Measurements from ENCODE around the gene PTCD3.
A peak's percentile ranks its signal among the peaks of the same experiment; 100 is the strongest.

PTCD3 gene

DNA sequence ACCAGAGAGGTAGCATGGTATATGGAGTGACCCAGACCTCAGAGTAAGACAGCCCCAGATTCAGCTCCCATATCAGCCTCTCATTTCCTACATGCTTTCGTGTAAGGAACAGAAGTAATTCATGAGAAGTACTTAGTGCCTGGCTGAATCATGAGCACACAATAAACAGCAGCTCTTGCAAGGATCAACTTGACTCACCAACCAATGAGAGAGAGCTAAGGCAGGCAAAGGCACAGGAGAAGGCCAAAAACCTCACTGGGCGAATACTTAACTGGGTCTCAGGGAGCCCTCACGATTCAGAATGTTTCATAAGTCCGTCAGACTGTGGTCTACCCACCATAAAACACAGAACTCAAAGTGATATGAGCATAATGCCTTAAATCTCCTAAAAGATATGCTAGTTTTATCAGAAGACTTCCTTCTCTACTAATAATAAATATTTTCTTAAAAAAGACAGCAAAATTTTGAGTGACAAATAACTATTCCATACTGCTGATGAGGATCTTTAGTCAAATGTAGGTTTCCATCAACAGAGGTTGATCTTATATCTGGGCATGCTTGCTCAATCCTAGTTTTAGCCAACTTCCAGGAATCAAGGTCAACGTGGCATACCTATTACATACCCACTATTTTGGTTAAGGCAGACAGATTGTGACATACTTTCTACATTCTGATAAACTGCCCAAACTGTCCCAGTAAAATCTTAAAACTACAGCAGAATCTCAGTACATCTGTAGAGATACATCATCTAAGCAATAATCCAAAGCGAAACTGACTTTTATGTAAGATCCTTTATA, 54.3 kb downstream of the PTCD3 start:
- TF ChIP-seq, protein P1, sequence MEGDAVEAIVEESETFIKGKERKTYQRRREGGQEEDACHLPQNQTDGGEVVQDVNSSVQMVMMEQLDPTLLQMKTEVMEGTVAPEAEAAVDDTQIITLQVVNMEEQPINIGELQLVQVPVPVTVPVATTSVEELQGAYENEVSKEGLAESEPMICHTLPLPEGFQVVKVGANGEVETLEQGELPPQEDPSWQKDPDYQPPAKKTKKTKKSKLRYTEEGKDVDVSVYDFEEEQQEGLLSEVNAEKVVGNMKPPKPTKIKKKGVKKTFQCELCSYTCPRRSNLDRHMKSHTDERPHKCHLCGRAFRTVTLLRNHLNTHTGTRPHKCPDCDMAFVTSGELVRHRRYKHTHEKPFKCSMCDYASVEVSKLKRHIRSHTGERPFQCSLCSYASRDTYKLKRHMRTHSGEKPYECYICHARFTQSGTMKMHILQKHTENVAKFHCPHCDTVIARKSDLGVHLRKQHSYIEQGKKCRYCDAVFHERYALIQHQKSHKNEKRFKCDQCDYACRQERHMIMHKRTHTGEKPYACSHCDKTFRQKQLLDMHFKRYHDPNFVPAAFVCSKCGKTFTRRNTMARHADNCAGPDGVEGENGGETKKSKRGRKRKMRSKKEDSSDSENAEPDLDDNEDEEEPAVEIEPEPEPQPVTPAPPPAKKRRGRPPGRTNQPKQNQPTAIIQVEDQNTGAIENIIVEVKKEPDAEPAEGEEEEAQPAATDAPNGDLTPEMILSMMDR (conservative IDR thresholded peaks at IDR 0.05; ENCODE audit: low read length) = no peak
- DNase-seq (ENCODE audit: low read depth) = peak; percentile 18
- no peak overlapping the region for H3K4me3 ChIP-seq (ENCODE audit: low read length)

DNA sequence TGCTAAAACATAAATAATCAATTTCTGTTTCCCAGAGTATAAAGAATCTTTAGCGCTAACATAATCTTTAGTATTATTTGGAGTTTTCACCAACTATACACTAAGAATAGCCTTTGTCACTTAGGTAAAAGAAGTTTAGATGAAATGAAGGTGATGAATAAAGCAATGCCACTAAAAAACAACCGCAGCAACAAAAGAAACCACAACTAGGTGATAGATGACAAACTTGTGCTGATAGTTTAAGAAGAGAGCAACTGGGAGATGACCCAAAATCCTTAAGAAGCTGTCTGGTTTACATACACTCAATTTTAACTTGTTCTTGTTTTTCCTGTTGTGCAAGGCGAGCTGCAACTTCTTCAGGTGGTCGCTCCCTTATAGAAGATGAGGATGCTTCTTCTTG, 64.4 kb downstream of the PTCD3 start:
- no peak overlapping the region for H3K4me3 ChIP-seq (ENCODE audit: low read length)
- DNase-seq (ENCODE audit: low read depth) = no peak
- TF ChIP-seq, protein P1 (conservative IDR thresholded peaks at IDR 0.05; ENCODE audit: low read length) = no peak

DNA sequence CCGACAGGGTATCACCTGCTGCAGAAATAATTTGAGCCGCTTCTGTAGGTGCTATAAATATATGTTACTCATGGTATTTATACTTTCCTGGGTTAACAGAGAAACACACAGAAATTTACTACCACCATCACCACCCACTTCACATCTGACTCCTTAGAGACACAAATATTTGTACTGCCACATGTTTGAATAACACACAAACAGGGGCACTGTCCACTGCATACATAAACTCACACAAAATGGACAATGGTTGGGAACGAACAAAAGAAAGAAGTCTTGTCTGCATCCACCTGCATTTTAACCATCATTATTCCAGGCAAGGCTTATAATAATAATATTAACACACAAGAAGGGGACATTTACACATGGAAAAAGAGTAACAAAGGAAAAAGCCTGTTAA, 65.3 kb downstream of the PTCD3 start:
- H3K4me3 ChIP-seq (ENCODE audit: low read length) = no peak overlapping the region
- TF ChIP-seq, protein P1 (conservative IDR thresholded peaks at IDR 0.05; ENCODE audit: low read length) = no peak
- DNase-seq (ENCODE audit: low read depth) = no peak

DNA sequence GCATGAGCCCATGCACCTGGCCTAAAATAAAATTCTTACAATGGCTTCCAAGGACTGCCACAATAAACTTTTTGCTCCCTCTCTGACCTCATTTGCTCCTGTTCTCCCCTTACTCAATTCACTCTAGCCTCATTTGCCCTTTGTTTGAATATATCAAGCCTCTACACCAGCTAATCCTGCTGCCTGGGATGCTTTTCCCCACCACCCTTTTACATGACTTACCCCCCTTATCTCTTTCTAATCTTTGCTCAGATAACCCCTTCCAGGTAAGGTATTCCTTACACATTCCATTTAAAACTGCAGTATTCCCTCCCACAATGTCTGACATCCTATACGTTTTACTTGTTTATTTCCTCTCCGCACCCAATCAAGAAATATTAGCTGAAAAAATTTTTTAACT, 66.6 kb downstream of the PTCD3 start:
- no peak overlapping the region for H3K4me3 ChIP-seq (ENCODE audit: low read length)
- DNase-seq (ENCODE audit: low read depth) = no peak
- TF ChIP-seq, protein P1 (conservative IDR thresholded peaks at IDR 0.05; ENCODE audit: low read length) = no peak

DNA sequence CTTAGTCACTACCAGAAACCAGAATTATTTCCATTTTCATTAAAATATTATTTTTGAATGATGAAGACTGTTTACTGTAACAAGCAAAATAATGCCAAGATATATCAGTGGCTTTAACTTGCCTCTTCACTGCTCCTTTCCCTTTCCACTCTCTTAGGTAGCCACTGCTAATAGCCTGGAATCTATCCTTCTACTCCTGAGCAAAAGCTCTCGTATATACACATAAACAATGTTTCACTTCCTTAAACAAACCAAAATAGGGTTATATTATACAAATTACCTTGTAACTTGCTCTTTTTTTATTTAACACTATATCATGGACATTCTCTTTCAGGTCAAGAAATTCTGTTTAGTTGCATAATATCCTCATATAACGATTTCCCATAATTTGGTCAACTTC, 68.4 kb downstream of the PTCD3 start:
- TF ChIP-seq, protein P1 (conservative IDR thresholded peaks at IDR 0.05; ENCODE audit: low read length) = no peak
- no peak overlapping the region for H3K4me3 ChIP-seq (ENCODE audit: low read length)
- DNase-seq (ENCODE audit: low read depth) = no peak

DNA sequence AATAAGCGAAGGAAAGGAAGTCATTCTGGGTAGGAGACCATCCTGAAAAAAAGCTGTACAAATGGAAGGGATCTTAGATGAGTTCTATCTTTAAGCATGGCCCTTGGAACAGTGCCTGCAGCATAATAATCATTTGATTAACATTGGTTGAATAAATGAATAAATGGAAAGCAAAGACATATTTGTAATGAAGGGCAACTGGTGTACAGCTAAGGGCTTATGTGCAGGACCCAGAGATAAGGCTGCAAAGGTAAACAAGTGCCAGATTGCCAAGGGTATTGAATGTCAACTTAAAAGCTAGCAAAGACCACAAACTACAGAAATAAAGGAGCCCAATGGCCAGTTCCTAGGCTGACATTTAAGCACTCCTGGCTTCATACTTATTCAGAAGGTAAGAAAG, 69.8 kb downstream of the PTCD3 start:
- no peak for DNase-seq (ENCODE audit: low read depth)
- TF ChIP-seq, protein P1 (conservative IDR thresholded peaks at IDR 0.05; ENCODE audit: low read length) = no peak
- no peak overlapping the region for H3K4me3 ChIP-seq (ENCODE audit: low read length)

DNA sequence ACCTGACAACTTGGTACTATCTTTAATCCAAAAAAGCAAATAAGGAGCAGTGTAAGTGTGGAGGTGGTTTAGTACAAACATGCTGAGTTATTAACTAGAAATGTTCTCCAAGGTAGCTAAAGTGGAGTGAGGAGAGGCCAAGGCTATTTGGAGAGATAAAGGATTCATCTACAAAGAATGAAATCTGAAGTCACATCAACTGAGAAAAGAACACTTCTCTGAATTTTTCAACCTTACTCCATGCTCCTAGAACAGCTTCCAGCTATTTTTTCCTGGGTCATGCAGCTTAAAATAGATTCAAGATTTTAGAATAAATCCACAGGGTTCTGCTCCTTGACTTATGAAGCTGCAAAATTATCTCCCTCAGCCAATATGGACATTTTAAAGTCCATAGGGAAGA, 70.6 kb downstream of the PTCD3 start:
- no peak overlapping the region for H3K4me3 ChIP-seq (ENCODE audit: low read length)
- DNase-seq (ENCODE audit: low read depth) = no peak
- TF ChIP-seq, protein P1 (conservative IDR thresholded peaks at IDR 0.05; ENCODE audit: low read length) = no peak

Data from AG10803 (cell line).